ENCODE measurements around the gene CTRB1.

DNA sequence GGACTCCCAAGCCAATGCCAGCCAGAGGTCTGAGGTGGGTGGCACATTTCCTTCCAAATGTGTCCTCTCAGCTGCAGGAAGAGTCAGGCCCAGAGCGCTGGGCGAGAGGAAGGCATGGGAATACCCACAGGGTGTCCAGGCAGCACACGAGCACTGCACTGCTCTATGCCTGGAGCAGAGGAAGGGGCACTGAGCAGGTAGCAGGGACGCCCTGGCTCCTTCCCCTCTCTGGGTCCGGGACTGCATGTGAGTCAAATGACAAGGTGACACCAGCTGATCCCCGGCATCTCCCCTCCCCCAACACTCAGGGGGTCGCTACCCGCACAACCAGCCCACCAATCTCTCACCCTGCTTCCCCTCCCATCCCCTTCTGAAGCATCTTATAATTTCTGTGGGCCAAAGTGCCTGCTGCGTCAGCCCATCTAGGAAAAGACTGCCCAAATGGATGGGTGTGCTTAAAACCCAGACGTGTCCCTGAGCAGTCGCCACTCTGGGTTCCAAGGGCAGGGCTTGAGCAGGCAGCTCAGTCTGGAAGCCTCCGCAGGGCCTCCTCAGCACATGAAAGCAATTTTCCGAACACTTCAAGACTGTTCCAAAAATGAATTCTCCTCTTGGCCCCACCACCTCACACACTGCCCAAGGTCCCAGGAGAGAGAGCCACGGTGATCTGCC is 44.6 kb downstream of the CTRB1 start:
- TF ChIP-seq TCF12 (IDR thresholded peaks at IDR 0.05; ENCODE audit: low read depth), result no peak
- TF ChIP-seq TAF1 (IDR thresholded peaks at IDR 0.05; ENCODE audit: low read depth), result no peak

Measured in Ishikawa (cell line).